GM21515 (cell line): Measurements from ENCODE around the gene CTDP1.
"Not testable (repeated sequence)": the region's sequence is repeated elsewhere in the genome, so short reads cannot be mapped to it uniquely, and the experiment has no call there.

Experiments used
- ATAC-seq: cut with Tn5 transposase; IDR thresholded peaks from one replicate; pipeline ENCODE4 v1.9.1; 2021; ENCODE audit not compliant: unreplicated experiment

The CTDP1 gene

DNA sequence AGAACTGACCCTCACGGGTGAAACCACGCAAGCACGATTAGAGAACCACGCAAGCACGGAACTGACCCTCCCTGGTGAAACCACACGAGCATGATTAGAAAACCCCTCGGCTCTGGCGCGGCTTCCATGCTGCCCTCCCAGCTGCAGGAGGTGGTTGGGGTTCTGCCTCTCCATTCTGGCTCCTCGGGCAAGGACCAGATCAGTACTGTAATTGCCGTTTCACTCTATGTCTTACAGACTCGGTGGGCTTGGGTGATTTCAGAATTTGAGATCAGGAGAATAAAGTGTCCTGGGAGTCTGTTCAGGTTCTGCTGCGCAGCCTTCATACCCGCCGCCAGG lies 59.8 kb downstream of the CTDP1 start:
- no peak for ATAC-seq

DNA sequence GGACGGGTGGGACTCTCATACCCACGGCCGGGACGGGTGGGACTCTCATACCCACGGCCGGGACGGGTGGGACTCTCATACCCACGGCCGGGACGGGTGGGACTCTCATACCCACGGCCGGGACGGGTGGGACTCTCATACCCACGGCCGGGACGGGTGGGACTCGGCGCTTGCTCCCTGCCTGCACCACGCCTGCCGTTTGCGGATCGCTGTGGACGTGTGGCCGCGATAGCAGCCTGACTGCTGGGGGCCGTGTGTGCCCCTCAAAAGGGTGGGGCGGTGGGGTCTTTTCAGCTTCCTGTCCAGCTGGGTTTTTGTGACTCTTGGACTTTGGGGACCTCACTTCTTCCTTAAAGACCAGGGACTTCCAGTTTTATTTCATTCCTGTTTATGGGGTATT lies 60.4 kb downstream of the CTDP1 start:
- not testable (repeated sequence) for ATAC-seq

DNA sequence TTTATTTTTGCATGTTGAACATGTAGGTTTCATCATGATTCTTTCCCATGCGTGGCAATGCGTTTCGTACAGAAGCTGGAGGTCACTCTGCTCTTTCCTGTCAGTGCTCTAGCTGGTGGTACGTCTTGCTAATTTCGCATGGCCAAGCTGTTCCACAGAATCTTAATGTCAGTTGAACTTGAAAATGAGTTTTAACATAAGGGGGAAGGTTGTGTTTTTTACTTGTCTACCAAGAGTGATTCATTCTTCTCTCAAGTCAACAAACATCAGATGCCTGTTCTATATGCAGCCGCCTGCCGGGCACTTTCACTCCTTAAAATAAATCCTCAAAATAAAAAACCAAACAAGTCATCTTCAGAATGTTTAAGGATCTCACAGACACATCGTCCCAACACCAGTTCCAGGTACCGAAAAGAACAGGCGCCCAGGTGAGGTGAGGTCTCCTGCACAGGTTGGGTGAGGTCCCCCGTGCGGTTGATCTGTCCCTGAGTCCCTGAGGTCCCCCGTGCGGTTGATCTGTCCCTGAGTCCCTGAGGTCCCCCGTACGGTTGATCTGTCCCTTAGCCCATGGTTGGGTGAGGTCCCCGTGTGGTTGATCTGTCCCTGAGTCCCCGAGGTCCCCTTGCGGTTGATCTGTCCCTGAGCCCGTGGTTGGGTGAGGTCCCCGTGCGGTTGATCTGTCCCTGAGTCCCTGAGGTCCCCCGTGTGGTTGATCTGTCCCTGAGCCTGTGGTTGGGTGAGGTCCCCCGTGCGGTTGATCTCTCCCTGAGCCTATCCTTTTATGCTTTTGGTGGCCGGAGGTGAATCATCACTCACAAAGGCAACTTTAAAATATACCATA lies 61.1 kb downstream of the CTDP1 start:
- ATAC-seq: no peak

DNA sequence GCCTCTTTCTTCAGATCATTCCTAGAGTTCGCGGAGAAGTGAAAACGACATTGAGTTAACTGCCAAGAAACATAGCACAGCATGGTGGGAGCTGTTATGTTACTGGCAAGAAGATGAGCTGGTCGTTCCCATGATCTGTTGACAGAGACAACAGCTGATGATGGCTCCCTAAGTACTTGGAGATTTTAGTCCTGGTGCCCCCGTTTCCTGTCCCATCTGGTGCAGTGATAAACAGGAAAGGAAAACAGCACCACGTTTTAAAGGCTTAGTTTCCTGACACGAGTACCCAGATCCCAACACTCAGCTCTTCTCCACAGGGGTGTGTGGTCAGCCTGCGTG lies 61.7 kb downstream of the CTDP1 start:
- ATAC-seq: no peak

DNA sequence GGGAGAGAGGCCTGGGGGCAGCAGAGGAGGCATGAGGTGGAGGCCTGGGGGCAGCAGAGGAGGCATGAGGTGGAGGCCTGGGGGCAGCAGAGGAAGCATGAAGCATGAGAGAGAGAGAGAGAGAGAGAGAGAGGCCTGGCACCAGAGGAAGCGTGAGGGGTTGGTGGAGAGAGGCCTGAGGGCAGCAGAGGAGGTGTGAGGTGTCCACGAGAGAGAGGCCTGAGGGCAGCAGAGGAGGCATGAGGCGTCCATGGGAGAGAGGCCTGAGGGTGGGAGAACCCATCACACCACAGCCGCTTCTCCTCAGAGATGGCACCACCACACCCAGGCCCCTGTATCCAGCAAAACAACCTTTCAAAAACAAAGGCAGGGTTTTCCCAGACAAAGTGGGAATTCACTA lies 62.5 kb downstream of the CTDP1 start:
- ATAC-seq: no peak

DNA sequence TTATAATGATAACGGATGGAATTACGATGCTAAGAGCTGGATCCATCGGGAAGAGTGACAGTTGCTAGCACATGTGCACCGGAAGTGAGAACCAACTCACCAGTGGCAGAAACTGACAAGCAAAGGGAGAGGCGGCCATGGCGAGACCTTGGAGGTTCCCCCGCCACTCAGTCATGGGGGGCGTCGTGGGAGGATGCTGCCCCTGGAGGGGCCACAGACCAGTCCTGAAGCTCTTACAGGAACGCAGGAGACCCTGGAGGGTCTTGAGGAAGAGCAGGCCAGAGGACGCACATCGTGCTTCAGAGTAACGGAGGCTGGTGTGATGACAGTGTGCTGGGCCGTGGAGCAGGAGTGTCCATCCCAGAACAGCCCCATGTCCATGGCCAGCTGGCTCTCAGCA lies 65.0 kb downstream of the CTDP1 start:
- ATAC-seq: no peak

DNA sequence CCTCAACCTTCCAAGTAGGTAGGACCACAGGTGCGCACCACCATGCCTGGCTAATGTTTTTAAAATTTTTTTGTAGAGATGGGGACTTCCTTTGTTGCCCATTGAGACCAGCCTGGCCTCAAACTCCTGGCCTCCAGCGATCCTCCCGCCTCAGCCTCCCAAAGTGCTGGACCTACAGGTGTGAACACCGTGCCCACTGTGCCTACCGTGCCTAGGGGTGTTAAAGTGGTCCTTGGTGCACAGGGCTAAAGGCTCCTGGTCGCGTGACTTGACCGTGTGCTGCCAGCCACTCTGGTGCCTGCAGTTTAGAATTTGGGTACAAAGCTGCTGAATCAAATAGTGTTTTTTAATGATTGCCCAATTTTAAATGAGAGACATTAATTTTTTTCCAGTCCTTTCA lies 67.1 kb downstream of the CTDP1 start:
- ATAC-seq: no peak

DNA sequence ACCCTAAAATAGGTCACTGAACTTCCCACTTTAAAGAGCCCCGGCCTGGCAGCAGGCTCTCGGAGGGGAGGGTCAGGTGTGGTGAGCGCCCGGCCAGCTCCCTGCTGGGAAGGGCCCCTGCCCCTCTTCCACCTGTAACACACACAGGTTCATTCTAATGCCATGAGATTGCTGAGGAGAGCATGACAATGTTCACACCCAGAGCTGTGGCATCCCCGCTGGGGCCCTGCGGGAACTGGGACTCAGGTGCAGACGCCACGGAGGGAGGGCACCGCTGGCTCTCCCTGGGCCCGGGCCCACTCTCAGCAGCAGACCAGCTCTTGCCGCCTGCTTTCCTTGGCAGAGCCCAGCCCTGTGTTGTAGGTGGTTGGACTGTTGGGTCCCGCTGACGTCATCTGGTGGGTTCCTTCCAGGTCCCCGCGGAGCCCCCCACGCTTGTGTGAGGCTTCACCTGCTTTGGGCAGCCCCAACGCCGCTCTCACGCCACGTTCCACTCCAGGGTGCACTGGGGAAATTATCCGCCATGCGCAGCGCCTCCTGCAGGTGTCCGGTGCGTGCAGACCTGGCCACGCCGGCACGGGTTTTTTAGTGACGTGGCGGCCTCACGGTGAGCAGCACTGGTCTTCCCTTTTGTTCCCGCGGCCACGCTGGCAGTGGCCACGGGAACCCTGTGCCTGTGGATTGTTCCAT lies 67.7 kb downstream of the CTDP1 start:
- no peak for ATAC-seq

DNA sequence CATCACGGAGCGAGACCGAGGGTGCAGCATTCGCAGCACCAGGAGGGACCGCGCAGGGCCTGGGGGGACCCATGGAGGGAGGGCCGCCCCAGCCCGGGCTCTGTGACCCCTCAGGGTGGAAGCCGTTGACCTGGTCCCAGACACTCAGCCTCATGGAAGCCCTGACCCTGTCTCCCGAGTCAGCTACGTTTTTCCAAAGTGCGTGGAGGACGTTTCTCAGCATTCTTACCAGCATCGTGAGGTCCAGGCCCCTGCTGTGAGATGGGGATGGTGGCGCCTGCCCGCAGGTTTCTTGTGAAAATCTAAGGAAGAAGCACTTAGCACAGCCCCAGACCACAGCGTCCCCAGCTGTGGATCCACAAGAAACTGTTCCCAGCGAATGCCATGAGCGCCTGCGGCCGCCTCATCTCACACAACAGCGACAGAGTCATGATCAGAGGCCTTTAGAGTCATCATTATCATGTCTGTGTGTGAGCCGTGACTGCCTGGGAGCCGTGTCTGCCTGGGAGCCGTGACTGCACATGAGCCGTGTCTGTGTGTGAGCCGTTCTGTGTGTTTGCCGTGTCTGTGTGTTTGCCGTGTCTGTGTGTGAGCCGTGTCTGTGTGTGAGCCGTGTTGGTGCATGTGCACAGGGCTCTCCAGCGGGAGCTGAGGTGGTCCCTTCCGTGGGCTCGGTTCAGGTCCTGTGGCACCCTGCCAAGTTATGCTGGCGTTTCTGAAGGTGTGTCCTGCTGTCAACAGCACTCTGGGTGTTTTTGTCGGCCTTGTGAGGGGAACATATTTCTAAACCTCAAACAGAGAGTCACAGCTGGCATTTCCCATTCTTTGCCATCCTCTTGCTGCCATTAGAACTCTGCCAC lies 68.9 kb downstream of the CTDP1 start:
- no peak for ATAC-seq

DNA sequence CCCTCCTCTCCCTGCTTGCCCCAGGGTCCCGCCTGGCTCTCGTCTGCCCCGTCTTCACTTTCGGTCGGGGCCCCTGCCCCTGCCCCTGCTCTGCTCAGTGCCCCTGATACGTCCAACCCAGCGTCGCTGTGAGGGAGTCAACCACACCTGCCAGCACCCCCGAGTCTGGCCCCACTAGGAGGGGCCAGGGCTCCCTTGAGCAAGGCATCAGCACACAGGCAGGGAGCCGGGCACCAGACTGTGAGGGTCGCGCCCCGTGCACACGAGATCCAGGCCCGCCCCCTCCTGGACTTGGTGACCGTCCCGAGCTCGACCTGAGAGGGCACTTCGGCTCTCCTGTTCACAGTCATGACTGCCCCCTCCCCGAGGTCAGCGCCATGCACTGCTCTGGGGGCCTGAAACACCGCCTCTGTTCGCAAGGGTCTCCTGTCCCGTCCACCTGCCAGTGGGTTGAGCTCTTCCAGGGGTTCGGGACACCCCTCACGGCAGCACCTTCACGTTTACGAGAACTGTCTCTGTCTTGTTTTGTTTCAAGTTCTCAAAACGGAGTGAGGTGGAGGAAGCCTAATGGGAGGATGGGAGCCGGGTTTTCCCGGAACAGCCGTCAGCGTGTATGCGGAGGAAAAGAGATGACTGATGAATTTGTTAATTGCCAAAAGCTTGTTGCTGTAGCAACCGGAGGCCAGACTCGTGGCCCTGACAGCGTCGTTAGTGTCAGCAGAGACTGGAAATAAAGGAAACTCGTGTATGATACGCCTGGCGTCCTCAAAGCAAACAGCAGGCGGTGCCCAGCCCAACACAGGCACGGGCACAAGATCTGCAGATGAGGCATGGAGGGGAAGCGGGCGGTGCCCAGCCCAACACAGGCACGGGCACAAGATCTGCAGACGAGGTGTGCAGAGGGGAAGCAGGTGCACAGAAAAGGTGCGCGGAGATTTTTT lies 69.9 kb downstream of the CTDP1 start:
- ATAC-seq: no peak

DNA sequence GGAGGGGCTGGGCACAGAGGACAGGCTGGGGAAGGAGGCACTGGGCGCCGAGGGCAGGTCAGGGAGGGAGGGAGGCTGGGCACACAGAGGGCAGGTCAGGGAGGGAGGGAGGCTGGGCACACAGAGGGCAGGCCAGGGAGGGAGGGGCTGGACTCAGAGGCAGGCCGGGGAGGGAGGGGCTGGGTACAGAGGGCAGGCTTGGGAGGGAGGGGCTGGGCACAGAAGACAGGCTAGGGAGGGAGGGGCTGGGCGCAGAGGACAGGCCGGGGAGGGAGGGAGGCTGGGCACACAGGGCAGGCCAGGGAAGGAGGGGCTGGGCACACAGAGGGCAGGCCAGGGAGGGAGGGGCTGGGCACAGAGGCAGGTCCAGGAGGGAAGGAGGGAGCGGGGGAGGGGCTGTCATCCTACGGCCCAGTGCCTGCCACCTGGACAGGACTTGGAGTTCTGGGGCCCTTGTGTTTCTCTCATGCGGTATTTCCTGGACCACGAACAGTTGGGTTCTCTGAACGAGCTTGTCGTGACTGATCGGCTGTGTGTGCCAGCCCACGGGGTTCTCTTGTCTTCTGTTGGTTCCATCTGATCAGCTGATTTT lies 71.5 kb downstream of the CTDP1 start:
- no peak for ATAC-seq

DNA sequence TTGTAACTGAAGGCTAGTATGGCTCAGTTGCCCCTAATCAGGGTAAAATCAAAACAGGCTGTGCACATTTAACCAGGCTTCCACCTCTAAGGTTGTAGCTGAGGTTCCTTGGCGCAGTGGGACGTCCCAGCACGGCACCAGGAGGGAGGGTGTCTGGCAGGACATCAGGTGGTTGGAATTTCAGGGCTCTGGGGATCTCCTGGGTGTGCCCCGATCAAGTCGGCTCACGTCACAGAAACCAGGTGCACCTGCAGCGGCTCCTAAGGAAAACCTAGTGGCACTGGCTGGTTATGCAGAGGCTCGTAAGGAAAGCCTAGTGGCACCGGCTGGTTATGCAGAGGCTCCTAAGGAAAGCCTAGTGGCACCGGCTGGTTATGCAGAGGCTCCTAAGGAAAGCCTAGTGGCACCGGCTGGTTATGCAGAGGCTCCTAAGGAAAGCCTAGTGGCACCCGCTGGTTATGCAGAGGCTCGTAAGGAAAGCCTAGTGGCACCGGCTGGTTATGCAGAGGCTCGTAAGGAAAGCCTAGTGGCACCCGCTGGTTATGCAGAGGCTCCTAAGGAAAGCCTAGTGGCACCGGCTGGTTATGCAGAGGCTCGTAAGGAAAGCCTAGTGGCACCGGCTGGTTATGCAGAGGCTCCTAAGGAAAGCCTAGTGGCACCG lies 72.4 kb downstream of the CTDP1 start:
- not testable (repeated sequence) for ATAC-seq

DNA sequence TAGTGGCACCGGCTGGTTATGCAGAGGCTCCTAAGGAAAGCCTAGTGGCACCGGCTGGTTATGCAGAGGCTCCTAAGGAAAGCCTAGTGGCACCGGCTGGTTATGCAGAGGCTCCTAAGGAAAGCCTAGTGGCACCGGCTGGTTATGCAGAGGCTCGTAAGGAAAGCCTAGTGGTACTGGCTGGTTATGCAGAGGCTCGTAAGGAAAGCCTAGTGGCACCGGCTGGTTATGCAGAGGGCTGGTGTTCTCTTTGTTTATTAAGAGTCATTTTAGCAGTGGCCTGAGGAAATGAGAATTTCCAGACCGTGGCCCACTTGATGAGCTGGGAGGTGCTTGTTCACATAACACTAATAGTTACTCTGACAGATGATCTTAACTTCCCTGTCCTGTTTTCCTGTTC lies 73.3 kb downstream of the CTDP1 start:
- not testable (repeated sequence) for ATAC-seq

DNA sequence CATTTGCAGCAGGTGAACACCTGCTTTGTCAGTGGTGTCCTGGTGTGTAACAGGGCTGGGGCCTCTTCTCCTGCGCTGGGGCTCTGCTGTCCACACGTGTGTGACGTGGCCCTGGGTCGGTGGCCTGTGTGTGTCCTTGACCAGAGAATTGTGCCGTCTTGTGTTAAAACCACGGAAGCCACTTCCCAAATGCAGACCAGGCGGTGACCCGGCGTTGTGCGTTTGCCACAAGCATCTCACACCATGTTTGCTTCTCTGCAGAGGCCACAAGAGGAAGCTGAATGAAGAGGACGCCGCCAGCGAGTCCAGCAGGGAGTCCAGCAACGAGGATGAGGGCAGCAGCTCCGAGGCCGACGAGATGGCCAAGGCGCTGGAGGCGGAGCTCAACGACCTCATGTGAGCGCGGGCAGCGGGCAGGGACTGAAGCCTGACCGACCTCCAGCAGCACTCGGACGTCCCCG lies 73.8 kb downstream of the CTDP1 start:
- no peak for ATAC-seq

DNA sequence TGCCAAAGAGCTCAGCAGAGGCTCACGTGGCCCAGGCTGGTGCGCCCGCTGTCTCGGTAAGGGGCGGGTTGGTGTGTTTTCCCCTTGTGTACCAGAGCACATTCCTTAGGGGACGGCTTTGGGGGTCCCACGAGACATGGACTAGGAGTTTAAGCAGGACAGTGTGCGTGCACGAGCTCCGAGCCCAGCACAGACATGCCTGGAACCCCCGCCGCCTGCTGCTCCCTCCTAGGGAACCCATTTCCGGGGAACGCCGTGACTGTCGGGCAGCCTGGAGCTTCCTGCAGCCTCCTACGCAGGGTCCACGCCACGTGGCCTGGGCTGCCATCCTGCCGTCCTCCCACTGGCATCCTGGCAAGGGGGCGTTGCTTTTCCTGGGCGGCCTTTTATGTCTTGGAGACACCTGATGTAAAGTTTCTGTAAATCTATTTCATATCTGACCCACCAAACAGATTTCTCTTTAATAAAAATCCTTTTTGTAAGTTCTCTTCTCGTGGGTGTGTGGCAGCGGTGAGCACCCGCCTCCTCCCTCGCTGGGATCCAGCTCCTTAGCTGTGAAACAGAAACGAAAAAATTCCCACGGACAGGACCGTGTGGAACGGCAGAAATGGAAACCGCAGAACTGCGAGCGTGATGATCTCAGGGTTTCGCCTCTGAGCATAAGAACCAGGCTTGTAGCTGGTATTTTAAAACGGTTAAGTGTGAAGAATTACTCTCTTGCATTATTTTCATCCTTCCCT lies 74.6 kb downstream of the CTDP1 start:
- no peak for ATAC-seq

DNA sequence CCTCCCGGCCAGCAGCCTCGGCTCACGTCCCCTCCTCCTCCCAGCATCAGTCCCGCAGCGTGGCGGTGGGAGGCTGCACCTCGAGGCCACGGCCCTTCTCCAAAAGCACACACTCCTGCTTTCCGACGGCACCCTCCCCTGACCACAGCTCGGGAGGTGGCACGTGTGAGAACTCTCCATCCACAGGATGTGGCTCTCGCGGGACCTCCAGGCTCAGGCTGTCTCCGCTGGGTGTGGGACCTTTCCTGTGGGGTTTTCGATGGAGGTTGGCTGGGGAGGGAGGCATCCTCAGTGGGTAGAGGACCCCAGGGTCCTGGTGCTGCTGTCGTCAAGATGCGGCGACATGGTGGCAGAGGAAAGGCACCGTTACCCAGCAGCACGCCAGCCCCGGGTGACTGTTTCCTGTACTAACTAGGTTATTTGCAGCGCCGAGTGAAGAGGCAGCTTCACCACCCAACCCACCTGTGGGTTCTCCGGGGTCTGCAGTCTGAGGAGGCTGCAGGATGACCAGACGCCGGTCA lies 75.3 kb downstream of the CTDP1 start:
- ATAC-seq: no peak

DNA sequence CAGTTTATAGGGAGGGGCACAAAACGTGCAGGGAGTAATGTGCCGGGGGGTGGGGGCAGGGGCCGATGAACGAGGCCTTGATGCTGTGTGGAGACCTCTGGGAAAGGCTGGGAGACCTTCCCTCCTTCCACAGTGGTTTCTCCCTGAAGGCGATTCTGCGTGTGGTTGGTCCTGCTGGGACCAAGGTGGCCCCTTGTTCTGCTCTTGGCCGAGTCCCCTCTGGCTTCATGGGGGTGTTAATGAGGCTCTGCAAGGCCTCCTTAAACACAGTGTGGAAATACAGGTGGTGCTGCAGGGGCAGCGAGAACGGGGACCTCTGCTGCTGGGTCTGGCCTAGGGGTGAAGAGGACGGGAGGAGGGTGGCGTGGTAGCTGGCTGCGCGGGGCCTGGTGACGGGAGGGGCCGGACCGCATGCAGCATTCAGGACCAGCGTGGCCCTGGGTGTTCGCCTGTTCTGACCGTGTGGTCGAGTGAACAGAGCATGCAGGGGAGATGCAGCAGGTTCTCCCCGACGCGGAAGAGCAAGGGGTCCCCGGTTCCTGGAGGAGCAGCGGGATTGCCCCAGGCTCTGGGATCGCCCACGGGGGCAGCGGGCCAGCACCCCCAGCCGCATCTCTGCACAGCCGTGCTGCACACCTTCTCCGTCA lies 76.0 kb downstream of the CTDP1 start:
- no peak for ATAC-seq

DNA sequence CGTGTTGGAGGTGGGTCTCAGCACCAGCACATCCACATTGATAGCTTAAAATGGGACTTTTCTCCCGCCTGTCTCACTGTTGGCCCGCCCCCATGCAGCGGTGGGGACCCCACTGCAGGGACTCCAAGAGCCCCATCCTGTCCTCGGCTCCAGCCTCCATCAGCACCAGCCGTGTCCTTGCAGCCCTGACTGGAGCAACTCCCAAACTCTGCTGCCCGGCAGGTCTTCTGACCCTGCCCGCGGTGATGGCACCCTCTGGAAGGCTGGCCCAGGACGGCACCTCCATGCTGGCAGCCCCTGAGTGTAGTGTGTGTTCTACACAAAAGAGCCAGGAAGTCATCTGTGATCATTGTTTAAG lies 76.5 kb downstream of the CTDP1 start:
- no peak for ATAC-seq
